Ammon's horn (tissue), 1 donor: ENCODE measurements around the gene JAM2.
"Not testable (repeated sequence)": the region's sequence is repeated elsewhere in the genome, so short reads cannot be mapped to it uniquely, and the experiment has no call there.

Experiments used
- DNase-seq: peaks from one replicate; pipeline ENCODE4 v3.0.0-alpha.2; 2016; ENCODE audit warnings: low spot score

Gene JAM2

DNA sequence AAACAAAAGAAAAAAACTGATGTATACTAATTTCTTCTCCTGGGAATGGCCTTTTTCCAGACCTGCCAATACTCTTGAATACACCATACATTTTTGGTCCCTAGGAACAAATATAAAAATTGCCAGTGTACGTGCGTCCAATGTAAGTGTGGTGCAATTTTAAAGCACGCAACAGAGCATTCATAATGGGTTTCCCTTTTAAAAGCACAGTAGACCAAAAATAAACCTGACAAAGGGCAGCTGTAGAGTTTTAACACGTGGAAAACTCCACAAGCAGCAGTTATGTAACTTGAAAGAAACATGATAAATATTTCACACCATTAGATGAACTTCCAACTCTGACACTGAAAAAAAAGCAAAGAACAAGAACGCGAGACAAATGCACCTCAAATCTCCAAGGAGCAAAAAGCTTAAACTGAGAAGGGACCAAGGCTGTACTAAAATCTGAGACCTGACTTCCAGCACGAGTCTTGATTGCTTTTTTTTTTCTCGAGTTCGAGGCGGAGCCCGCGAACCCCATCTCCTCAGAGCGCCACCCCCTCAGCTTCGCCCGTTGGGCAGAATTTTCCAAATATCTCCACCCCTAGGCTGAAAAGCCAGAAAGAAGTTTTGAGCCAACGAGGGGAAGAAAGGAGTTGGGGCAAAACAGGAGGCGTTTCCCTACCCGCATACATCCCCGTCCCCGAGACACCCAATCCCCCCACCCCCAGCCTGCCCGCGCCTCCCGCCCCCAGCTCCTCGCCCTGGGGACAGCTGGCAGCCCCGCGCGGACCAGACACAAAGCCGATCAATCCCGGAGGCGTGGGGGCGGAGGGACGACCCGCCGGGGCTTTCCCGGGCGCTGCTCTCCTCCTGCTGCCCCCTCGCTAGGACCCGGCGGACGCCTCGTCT is at the start of gene JAM2:
Gene JAM2, plus strand, starts transcription at position 599 of the 891 bp plus-strand sequence. CDS start 564 bp downstream, outside the sequence.
- DNase-seq = peak; percentile 43

DNA sequence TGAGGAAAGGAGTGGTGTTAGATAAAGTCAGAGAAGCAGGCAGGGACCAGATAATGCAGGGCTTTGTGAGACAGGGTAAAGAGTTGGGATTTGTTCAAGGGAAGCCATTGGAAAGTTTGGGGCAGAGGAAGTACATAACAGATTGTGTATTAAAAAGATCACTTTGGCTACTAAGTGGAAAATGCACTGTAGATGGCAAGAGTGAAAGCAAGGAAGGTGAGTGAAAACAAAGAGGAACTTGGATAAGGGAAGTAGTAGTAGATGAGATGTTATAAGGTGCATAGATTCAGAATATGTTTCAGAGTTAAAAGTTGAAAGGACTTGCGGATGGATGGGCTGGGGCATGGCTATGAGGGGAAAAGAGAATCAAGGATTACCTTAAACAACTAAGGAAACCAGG is 49.2 kb upstream of the JAM2 start:
- DNase-seq = no peak

GRCh38 chr21:25607151-25608043 is 31.7 kb upstream of the JAM2 start, which contains the start of gene MRPL39:
TSS of gene MRPL39 (minus strand) at chr21:25607481. CDS start at chr21:25607475, 6 bp downstream.
- DNase-seq = peak; percentile 90

DNA sequence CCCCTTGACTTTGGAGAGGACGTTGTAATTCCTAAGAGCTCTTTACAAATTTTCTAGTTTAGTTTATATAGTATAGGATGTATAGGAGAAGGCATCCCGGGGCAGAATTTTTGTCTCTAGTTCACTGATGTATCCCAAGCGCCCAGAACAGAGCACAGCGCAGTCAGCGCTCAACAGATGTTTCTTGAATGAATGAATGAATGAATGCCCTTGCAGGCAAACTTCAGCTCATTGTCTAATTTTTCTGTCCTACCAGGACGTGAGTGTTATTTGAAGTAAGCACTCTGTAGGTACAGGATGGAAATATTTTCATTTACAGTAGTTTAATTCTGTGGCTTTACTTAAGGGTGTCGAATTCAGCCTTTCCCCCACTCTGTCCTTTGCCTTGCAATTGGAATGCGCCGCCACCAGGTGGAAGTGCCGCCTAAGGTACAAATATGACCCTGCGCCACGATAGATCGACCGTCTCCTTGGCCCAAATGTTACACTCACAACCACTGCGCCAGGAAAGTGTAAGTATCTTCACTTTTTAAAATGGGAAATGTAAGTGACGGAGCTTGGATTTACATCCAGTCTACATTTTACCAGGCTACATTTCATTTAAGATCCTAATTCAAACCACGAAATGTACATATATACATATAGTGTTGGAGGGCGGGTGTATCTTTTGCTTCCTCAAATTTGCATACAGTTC is 30.9 kb upstream of the JAM2 start:
- DNase-seq = peak; percentile 92

- DNase-seq = no peak
Measured at GRCh38 chr21:25614441-25614840, 24.6 kb upstream of the JAM2 start.

GRCh38 chr21:25615880-25616279 is 23.2 kb upstream of the JAM2 start:
- DNase-seq = peak; percentile 38

- no peak for DNase-seq
Measured at GRCh38 chr21:25619198-25619597, 19.9 kb upstream of the JAM2 start.

DNA sequence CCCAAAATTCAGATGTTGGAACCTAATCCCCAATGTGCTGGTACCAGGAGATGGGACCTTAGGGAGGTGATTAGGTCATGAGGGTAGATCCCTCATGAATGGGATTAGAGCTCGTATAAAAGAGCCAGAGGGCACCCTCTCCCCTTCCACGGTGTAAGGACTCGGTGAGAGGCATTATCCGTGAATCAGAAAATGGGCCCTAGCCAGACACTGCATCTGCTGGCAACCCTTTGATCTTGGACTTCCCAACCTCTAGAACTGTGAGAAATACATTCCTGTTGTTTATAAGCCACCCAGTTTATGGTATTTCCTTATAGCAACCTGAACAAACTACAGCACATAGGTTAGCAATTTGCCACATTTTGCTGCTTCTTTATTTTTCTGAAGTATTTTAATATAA is 14.5 kb upstream of the JAM2 start:
- DNase-seq = no peak

GRCh38 chr21:25625036-25625435 is 14.0 kb upstream of the JAM2 start:
- no peak for DNase-seq

GRCh38 chr21:25625776-25626555 is 13.1 kb upstream of the JAM2 start:
- DNase-seq = not testable (repeated sequence)

DNA sequence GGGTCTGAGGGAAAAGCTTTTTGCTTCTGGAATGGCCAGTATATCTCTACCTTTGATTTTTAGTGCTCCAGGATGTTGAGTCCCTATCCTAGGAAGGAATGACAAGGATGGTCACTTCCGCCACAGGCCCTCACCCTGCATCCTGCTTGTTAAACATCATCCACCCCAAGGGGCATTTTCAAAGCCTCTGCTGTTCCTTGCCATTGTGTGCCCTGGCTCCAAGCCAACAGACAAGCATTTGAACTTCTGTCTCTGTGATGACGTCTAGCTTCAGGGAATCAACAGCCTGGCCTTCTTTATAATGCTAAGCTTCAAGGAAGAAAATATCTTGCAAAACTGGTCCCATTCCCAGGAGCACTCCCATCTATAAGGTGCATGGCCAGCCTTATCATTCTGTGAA is 12.3 kb upstream of the JAM2 start:
- DNase-seq = peak; percentile 40

GRCh38 chr21:25632296-25632695 is 6.8 kb upstream of the JAM2 start:
- DNase-seq = no peak

DNA sequence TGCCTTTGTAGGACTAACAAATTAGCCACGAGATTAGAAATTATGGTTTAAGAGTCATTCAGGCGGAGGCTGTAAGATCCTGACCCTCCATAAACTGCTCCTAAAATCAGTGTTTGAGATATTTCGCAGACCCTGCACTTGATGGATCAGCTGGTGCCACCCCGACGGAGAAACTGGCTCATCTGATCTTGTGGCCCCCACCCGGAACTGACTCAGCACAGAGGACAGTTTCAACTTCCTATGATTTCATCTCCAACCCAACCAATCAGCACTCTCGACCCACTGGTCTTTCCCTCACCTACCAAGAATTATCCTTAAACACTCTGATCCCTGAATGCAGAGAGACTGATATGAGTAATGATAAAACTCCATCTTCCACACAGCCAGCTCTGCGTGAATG is 3.7 kb upstream of the JAM2 start:
- no peak for DNase-seq

- no peak for DNase-seq
Measured at GRCh38 chr21:25636727-25637126, 2.3 kb upstream of the JAM2 start.

- peak; percentile 16 for DNase-seq
Measured at GRCh38 chr21:25637851-25638659, 1.0 kb upstream of the JAM2 start.

- peak; percentile 60 for DNase-seq
Measured at GRCh38 chr21:25639551-25640201, 618 bp downstream of the JAM2 start.

DNA sequence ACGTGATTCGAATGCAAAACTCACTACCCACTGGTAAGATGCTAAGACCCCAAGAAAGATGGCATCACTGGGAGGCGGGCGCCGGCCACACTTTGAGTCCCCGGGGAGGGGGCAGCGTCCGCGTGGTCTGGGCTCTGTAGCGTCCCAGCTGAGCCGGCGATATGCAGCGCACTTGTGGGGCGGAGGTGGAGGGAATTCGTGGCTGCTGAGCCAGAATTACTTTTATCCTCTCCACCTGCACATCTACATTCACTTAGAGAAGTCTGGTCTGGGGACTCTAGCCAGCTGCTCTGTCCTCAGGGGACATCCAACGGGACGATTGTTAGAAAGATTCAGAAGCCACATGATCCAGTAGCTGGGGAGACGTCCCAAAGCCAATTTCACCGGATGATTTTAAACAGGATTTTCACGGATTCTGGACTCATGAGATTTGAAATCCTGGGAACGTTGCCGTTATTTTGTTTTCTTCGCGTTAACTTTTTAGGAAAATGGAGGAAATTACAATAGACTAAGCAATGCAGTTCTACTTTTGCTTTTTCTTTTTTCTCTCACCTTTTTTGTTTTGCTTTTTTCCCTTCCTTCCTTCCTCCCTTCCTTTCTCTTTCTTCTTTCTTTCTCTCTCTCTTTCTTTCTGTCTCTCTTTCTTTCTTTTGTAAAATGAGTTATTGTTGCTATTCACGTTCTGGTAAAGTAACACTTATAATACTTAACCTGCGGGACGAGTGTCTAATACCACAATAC is 1.3 kb downstream of the JAM2 start:
- DNase-seq = peak; percentile 58

GRCh38 chr21:25640943-25641292 is 1.9 kb downstream of the JAM2 start:
- no peak for DNase-seq

- no peak for DNase-seq
Measured at GRCh38 chr21:25643486-25643885, 4.4 kb downstream of the JAM2 start.
